ENCODE data around the gene KCNK6.
A peak's percentile ranks its signal among the peaks of the same experiment; 100 is the strongest.

Gene KCNK6

GRCh38 chr19:38285567-38285966, 34.1 kb upstream of the KCNK6 start:
- no peak overlapping the region for H3K4me3 ChIP-seq (ENCODE audit: low read length)
- TF ChIP-seq CTCF (IDR thresholded peaks at IDR 0.05; ENCODE audit: insufficient read depth, low read depth, low read length, missing control alignments) = no peak
- no peak for DNase-seq (ENCODE audit: low read depth)

DNA sequence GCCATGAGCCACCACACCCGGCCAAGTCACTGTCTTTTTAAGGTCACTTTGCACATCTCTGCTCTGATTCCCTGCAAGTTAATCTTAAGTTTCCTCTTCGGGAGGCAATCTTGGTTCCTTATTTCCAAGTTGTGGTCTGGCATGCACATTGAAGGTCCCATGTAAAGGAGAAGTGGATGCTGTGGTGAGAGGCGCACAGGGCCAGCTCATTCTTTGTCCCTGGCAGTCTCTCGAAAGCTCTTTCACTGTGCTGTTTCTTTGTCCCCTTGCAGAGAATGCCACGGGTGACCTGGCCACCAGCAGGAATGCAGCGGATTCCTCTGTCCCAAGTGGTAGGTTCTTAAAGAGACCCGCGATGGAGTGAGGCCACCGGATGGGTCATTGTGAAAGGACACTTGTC, 32.0 kb upstream of the KCNK6 start:
- H3K4me3 ChIP-seq (ENCODE audit: low read length) = no peak overlapping the region
- no peak for TF ChIP-seq CTCF (IDR thresholded peaks at IDR 0.05; ENCODE audit: insufficient read depth, low read depth, low read length, missing control alignments)
- no peak for DNase-seq (ENCODE audit: low read depth)

- H3K4me3 ChIP-seq (ENCODE audit: low read length) = no peak overlapping the region
- no peak for DNase-seq (ENCODE audit: low read depth)
These were observed 31.4 kb upstream of the KCNK6 start for GRCh38 chr19:38288123-38288855.

GRCh38 chr19:38289955-38290354, 29.7 kb upstream of the KCNK6 start:
- TF ChIP-seq CTCF (IDR thresholded peaks at IDR 0.05; ENCODE audit: insufficient read depth, low read depth, low read length, missing control alignments) = no peak
- no peak overlapping the region for H3K4me3 ChIP-seq (ENCODE audit: low read length)
- DNase-seq (ENCODE audit: low read depth) = no peak

More at GRCh38 chr19:38288123-38288855, 31.4 kb upstream of the KCNK6 start:
- no peak for TF ChIP-seq CTCF (IDR thresholded peaks at IDR 0.05; ENCODE audit: insufficient read depth, low read depth, low read length, missing control alignments)

GRCh38 chr19:38290631-38291147, 29.0 kb upstream of the KCNK6 start:
- no peak overlapping the region for H3K4me3 ChIP-seq (ENCODE audit: low read length)
- no peak for TF ChIP-seq CTCF (IDR thresholded peaks at IDR 0.05; ENCODE audit: insufficient read depth, low read depth, low read length, missing control alignments)
- peak; percentile 96 for DNase-seq (ENCODE audit: low read depth)

DNA sequence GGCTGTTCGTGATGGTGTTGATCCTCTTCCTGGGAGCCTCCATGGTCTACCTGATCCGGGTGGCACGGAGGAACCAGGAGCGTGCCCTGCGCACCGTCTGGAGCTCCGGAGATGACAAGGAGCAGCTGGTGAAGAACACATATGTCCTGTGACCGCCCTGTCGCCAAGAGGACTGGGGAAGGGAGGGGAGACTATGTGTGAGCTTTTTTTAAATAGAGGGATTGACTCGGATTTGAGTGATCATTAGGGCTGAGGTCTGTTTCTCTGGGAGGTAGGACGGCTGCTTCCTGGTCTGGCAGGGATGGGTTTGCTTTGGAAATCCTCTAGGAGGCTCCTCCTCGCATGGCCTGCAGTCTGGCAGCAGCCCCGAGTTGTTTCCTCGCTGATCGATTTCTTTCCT, 27.8 kb upstream of the KCNK6 start:
- no peak for DNase-seq (ENCODE audit: low read depth)
- no peak overlapping the region for H3K4me3 ChIP-seq (ENCODE audit: low read length)
- no peak for TF ChIP-seq CTCF (IDR thresholded peaks at IDR 0.05; ENCODE audit: insufficient read depth, low read depth, low read length, missing control alignments)

- TF ChIP-seq CTCF (IDR thresholded peaks at IDR 0.05; ENCODE audit: insufficient read depth, low read depth, low read length, missing control alignments) = no peak
- H3K4me3 ChIP-seq (ENCODE audit: low read length) = no peak overlapping the region
These were observed 26.4 kb upstream of the KCNK6 start for GRCh38 chr19:38293281-38293680.

More at GRCh38 chr19:38293281-38293680, 26.4 kb upstream of the KCNK6 start:
- no peak for DNase-seq (ENCODE audit: low read depth)
